SK-N-SH (cell line): ENCODE data around the gene COL15A1. TPM values are rescaled to one million over a fixed set of nuclear protein-coding genes. Genes with fewer than 3 reads are reported as not detected.

Experiments
- CTCF ChIA-PET: fragments of 300-600, 350-600 bp; formaldehyde crosslinking; extraction: SDS; loops from one replicate; lab custom pipeline; 2021; lab: Yijun Ruan, JAX
- POLR2A ChIA-PET: fragments of 350-600 bp; sonication (Branson Sonifier 250); formaldehyde crosslinking; extraction: SDS; loops from one replicate; lab custom pipeline; 2020; ENCODE audit warnings: antibody characterized with exemption, inconsistent platforms; lab: Yijun Ruan, JAX
- DNase-seq: peaks from one replicate; pipeline ENCODE4 v3.0.0; 2012
- H2AFZ ChIP-seq: fragments of 200-600 bp; sonication (generic); 2 replicates; pipeline ENCODE4 v1.8.1; 2016; ENCODE audit warnings: antibody characterized with exemption, mild to moderate bottlenecking, low read depth
- H3F3A ChIP-seq: fragments of 200-600 bp; sonication (generic); replicated peaks from 2 replicates; pipeline ENCODE3; 2016; ENCODE audit warnings: antibody characterized with exemption, mild to moderate bottlenecking; ENCODE audit not compliant: insufficient read depth
- H3K27ac ChIP-seq, 2 experiments: fragments of 200-500 bp in 1 of 2; fragments of 200-600 bp in 1 of 2; sonication (Bioruptor generic) in 1 of 2; sonication (generic), shearing (Covaris generic) in 1 of 2; 2 replicates each; pipeline versions ENCODE4 v1.5.1 to v1.6.1; 2014 to 2016; ENCODE audit warnings: low read depth in 2 of 2, inconsistent platforms in 1 of 2, low read length in 1 of 2, mild to moderate bottlenecking in 1 of 2, mixed read lengths in 1 of 2
- H3K27me3 ChIP-seq: fragments of 200-600 bp; sonication (generic), shearing (Covaris generic); 2 replicates; pipeline ENCODE4 v1.6.1; 2016; ENCODE audit warnings: mixed run types; ENCODE audit not compliant: insufficient read depth
- H3K36me3 ChIP-seq, 2 experiments: fragments of 200-500 bp in 1 of 2; fragments of 200-600 bp in 1 of 2; sonication (Bioruptor generic) in 1 of 2; sonication (generic) in 1 of 2; replicated peaks in 1 of 2; 2 replicates each; pipeline versions ENCODE3 to v1.5.1; 2014 to 2016; ENCODE audit warnings: low read length in 1 of 2, mild to moderate bottlenecking in 1 of 2; ENCODE audit not compliant: insufficient read depth in 2 of 2, control insufficient read depth in 1 of 2
- H3K4me1 ChIP-seq, 2 experiments: fragments of 200-500 bp in 1 of 2; fragments of 200-600 bp in 1 of 2; sonication (Bioruptor generic) in 1 of 2; sonication (generic), shearing (Covaris generic) in 1 of 2; 2 replicates each; pipeline versions ENCODE4 v1.5.1 to v1.6.1; 2014 to 2016; ENCODE audit warnings: low read depth in 1 of 2, low read length in 1 of 2, mixed run types in 1 of 2; ENCODE audit not compliant: insufficient read depth in 2 of 2, control insufficient read depth in 1 of 2
- H3K4me2 ChIP-seq: fragments of 200-600 bp; sonication (generic), shearing (Covaris generic); 2 replicates; pipeline ENCODE4 v1.6.1; 2017; ENCODE audit warnings: mixed run types
- H3K4me3 ChIP-seq, 2 experiments: fragments of 200-500 bp in 1 of 2; fragments of 200-600 bp in 1 of 2; sonication (Bioruptor generic) in 1 of 2; sonication (generic), shearing (Covaris generic) in 1 of 2; 2 replicates each; pipeline versions ENCODE4 v1.5.1 to v1.8.1; 2014 to 2016; ENCODE audit warnings: low read depth in 2 of 2, inconsistent platforms in 1 of 2, low read length in 1 of 2, mild to moderate bottlenecking in 1 of 2, mixed read lengths in 1 of 2, moderate library complexity in 1 of 2
- H3K79me2 ChIP-seq: fragments of 200-600 bp; sonication (generic); 2 replicates; pipeline ENCODE4 v1.8.1; 2017; ENCODE audit warnings: mild to moderate bottlenecking; ENCODE audit not compliant: insufficient read depth
- H3K9ac ChIP-seq: fragments of 200-600 bp; sonication (generic); 2 replicates; pipeline ENCODE4 v1.6.1; 2017; ENCODE audit warnings: mixed run types
- H3K9me2 ChIP-seq: fragments of 200-600 bp; sonication (generic); 2 replicates; pipeline ENCODE4 v1.6.1; 2017; ENCODE audit warnings: mixed run types
- H3K9me3 ChIP-seq: fragments of 200-600 bp; sonication (generic); 2 replicates; pipeline ENCODE4 v1.6.1; 2017; ENCODE audit warnings: mixed run types, mild to moderate bottlenecking, moderate library complexity
- H4K20me1 ChIP-seq: fragments of 200-600 bp; sonication (generic); 2 replicates; pipeline ENCODE4 v1.6.1; 2017; ENCODE audit warnings: mild to moderate bottlenecking, mixed run types; ENCODE audit not compliant: insufficient read depth
- CHD2 ChIP-seq: fragments of 150-350 bp; IDR thresholded peaks from 2 replicates; pipeline ENCODE4 v1.6.1; 2018; ENCODE audit warnings: low read length; ENCODE audit not compliant: partially characterized antibody
- ELF1 ChIP-seq: IDR thresholded peaks from 2 replicates; pipeline ENCODE4 v1.4.0; 2012
- FOSL2 ChIP-seq: IDR thresholded peaks from 2 replicates; pipeline ENCODE4 v1.4.0; 2012; ENCODE audit warnings: low read depth, mild to moderate bottlenecking, moderate library complexity, borderline replicate concordance
- JUND ChIP-seq: IDR thresholded peaks from 2 replicates; pipeline ENCODE4 v1.4.0; 2012
- NRF1 ChIP-seq: IDR thresholded peaks from 2 replicates; pipeline ENCODE4 v1.6.1; 2012; ENCODE audit warnings: low read depth, mild to moderate bottlenecking, low read length
- POLR2AphosphoS5 ChIP-seq: IDR thresholded peaks from 2 replicates; pipeline ENCODE4 v1.6.1; 2012; ENCODE audit warnings: low read depth, low read length
- RAD21 ChIP-seq: IDR thresholded peaks from 2 replicates; pipeline ENCODE4 v1.6.1; 2012; ENCODE audit warnings: mild to moderate bottlenecking, low read length
- RXRA ChIP-seq: IDR thresholded peaks from 2 replicates; pipeline ENCODE4 v1.4.0; 2012; ENCODE audit warnings: low read depth, mild to moderate bottlenecking, borderline replicate concordance
- SMC3 ChIP-seq: IDR thresholded peaks from 2 replicates; pipeline ENCODE4 v1.6.1; 2012; ENCODE audit warnings: low read depth, low read length, improper control_type of control experiment
- TAF1 ChIP-seq: IDR thresholded peaks from 2 replicates; pipeline ENCODE4 v1.6.1; 2012; ENCODE audit warnings: low read depth, mild to moderate bottlenecking, low read length, moderate library complexity, borderline replicate concordance
- TCF12 ChIP-seq: IDR thresholded peaks from 2 replicates; pipeline ENCODE4 v1.4.0; 2012
- YY1 ChIP-seq: IDR thresholded peaks from 2 replicates; pipeline ENCODE4 v1.4.0; 2012; ENCODE audit warnings: low read depth, mild to moderate bottlenecking
- WGBS: methylation state at CpG from one replicate; pipeline ENCODE4 v1.1.6; 2017; ENCODE audit warnings: low lambda C conversion rate; 5-methylcytosine and 5-hydroxymethylcytosine counted together
- polyA plus RNA-seq, 3 experiments: library from polyadenylated mRNA; depleted of rRNA; stranded (reverse); fragments of >200 nt; gene quantifications; 2 replicates each; pipeline ENCODE4 v1.2.3, GENCODE V29; 2012
- TF ChIP-seq, protein P1 (sequence below): IDR thresholded peaks from 2 replicates; pipeline ENCODE4 v1.4.0; 2012; ENCODE audit warnings: low read depth
- TF ChIP-seq, protein P2 (sequence below): fragments of 200-600 bp; sonication (generic); IDR thresholded peaks from 2 replicates; pipeline ENCODE4 v1.6.1; 2017; ENCODE audit warnings: antibody characterized with exemption, mild to moderate bottlenecking, moderate library complexity
- TF ChIP-seq, protein P3 (sequence below): IDR thresholded peaks from 2 replicates; pipeline ENCODE4 v1.4.0; 2012; ENCODE audit warnings: low read depth, borderline replicate concordance
- TF ChIP-seq, protein P4 (sequence below): IDR thresholded peaks from 2 replicates; pipeline ENCODE4 v1.4.0; 2012; ENCODE audit warnings: low read depth, borderline replicate concordance
- TF ChIP-seq, protein P5 (sequence below): fragments of 150-350 bp; IDR thresholded peaks from 2 replicates; pipeline ENCODE4 v1.6.1; 2016; ENCODE audit warnings: mild to moderate bottlenecking, low read depth, low read length
- TF ChIP-seq, protein P6 (sequence below): fragments of 150-350 bp; IDR thresholded peaks from 2 replicates; pipeline ENCODE4 v1.6.1; 2017; ENCODE audit warnings: antibody characterized with exemption, low read length, low read depth, borderline replicate concordance
- TF ChIP-seq, protein P7 (sequence below): IDR thresholded peaks from 2 replicates; pipeline ENCODE4; 2012

The COL15A1 gene
- polyA plus RNA-seq, 1 of the 3 experiments (the other 2 are of a cell fraction), result 0.84 TPM

DNA sequence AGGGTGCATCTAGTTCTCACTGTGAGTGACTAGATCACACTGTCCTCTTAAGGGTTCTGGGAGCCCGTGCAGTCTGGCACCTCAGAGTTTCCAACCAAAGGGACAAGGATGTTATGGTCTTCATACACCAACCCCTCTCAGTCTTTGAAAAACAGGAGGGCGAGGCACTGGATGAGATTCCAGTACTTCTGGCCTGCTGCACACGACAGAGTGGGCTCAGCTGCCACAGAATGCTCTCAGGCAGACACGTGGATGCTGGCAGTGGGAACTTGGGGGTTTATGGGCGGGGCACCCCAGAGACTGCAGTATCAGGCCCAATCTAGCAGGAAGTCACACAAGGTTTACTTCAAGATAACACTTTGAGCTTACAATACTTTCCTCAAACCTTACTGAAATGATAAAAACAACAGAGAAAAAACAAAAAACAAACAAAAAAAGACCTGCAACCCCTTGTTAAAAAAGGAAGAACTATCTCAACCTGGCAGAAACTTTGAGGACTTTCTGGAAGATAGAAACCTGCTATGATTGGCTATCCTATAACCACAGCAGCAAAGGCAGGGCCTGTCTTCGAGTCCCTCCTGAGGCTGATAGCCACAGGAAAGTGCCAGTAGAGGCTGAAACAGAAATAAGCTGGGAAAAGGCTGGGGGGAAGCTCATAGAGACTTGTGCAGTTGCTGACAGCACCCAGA lies 132.9 kb downstream of the COL15A1 start:
- H3K27ac ChIP-seq, result no peak overlapping the region
- no peak overlapping the region for H3K4me2 ChIP-seq
- CTCF ChIA-PET, result interaction anchor here (1.0 kb wide), 1 partner anchor 15 kb away, joined by 3 read pairs; no protein-coding TSS in a partner anchor
- no peaks in the 10 kb centered on the region for H3K9me2 ChIP-seq
- peaks cover 9% of the 10 kb centered on the region for H3F3A ChIP-seq
- H3K9ac ChIP-seq, result no peak overlapping the region
- H2AFZ ChIP-seq, result no peak overlapping the region; the same call in 1 of the 2 replicates
- DNase-seq, result no peak
- H3K79me2 ChIP-seq, result no peaks in the 10 kb centered on the region
- no peaks in the 10 kb centered on the region for H3K9me3 ChIP-seq
- WGBS, result 41% methylated on average over 4 of the region's 6 CpGs
- peaks cover 0 to 9% of the 10 kb centered on the region in 2 experiments; a peak in 1 of 4 replicates for H3K4me1 ChIP-seq
- H3K27me3 ChIP-seq, result no peaks in the 10 kb centered on the region
- H3K36me3 ChIP-seq, result no peaks in the 10 kb centered on the region
- H3K4me3 ChIP-seq, result no peak overlapping the region
- POLR2A ChIA-PET, result no interaction called here
- no peaks in the 10 kb centered on the region for H4K20me1 ChIP-seq
- TF ChIP-seq, protein P1, sequence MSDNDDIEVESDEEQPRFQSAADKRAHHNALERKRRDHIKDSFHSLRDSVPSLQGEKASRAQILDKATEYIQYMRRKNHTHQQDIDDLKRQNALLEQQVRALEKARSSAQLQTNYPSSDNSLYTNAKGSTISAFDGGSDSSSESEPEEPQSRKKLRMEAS, result no peak
- TF ChIP-seq, protein P2, sequence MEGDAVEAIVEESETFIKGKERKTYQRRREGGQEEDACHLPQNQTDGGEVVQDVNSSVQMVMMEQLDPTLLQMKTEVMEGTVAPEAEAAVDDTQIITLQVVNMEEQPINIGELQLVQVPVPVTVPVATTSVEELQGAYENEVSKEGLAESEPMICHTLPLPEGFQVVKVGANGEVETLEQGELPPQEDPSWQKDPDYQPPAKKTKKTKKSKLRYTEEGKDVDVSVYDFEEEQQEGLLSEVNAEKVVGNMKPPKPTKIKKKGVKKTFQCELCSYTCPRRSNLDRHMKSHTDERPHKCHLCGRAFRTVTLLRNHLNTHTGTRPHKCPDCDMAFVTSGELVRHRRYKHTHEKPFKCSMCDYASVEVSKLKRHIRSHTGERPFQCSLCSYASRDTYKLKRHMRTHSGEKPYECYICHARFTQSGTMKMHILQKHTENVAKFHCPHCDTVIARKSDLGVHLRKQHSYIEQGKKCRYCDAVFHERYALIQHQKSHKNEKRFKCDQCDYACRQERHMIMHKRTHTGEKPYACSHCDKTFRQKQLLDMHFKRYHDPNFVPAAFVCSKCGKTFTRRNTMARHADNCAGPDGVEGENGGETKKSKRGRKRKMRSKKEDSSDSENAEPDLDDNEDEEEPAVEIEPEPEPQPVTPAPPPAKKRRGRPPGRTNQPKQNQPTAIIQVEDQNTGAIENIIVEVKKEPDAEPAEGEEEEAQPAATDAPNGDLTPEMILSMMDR, result no peak
- TF ChIP-seq TCF12, result no peak
- no peak for TF ChIP-seq ELF1
- no peak for TF ChIP-seq SMC3
- TF ChIP-seq, protein P3, sequence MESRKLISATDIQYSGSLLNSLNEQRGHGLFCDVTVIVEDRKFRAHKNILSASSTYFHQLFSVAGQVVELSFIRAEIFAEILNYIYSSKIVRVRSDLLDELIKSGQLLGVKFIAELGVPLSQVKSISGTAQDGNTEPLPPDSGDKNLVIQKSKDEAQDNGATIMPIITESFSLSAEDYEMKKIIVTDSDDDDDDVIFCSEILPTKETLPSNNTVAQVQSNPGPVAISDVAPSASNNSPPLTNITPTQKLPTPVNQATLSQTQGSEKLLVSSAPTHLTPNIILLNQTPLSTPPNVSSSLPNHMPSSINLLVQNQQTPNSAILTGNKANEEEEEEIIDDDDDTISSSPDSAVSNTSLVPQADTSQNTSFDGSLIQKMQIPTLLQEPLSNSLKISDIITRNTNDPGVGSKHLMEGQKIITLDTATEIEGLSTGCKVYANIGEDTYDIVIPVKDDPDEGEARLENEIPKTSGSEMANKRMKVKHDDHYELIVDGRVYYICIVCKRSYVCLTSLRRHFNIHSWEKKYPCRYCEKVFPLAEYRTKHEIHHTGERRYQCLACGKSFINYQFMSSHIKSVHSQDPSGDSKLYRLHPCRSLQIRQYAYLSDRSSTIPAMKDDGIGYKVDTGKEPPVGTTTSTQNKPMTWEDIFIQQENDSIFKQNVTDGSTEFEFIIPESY, result no peak
- TF ChIP-seq NRF1, result no peak

DNA sequence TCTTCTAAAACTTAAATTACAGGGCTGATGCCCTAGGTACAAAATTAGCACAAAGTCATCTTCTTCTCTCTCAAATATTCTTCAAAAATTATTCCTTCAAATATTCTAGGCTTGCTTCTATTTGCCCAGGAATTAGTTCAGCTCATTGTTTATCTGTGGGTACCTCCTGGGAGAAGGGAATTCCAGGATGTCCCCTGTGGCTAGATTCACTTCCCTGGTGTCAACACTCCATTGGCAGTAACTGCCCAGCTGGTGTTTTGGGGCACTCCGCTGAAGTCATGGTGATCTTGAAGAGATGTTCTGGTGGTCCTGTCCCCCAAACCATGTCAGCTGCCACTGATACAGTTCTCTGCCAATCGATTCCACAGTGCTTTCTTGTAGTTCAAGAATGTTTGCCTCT lies 135.0 kb downstream of the COL15A1 start:
- H3K9me3 ChIP-seq, result no peaks in the 10 kb centered on the region
- no peak overlapping the region for H3K27ac ChIP-seq
- no peak overlapping the region for H2AFZ ChIP-seq
- no peaks in the 10 kb centered on the region for H3K36me3 ChIP-seq
- H3F3A ChIP-seq, result peaks cover 9% of the 10 kb centered on the region
- H3K79me2 ChIP-seq, result no peaks in the 10 kb centered on the region
- H3K4me1 ChIP-seq, result peaks cover 0 to 9% of the 10 kb centered on the region in 2 experiments; a peak in 1 of 4 replicates
- no peak overlapping the region for H3K4me2 ChIP-seq
- no peak overlapping the region for H3K9ac ChIP-seq
- H3K27me3 ChIP-seq, result no peaks in the 10 kb centered on the region
- H3K9me2 ChIP-seq, result no peaks in the 10 kb centered on the region
- no peak for DNase-seq
- CTCF ChIA-PET, result no interaction called here
- POLR2A ChIA-PET, result no interaction called here
- no peaks in the 10 kb centered on the region for H4K20me1 ChIP-seq
- H3K4me3 ChIP-seq, result no peak overlapping the region
- WGBS, result 58% methylated on average over 2 of the region's 2 CpGs
- TF ChIP-seq JUND (no peak), POLR2AphosphoS5 (no peak), CHD2 (no peak), RAD21 (no peak), ELF1 (no peak), TAF1 (no peak), RXRA (no peak), YY1 (no peak), FOSL2 (no peak)
- TF ChIP-seq, protein P1, result no peak
- TF ChIP-seq, protein P4, sequence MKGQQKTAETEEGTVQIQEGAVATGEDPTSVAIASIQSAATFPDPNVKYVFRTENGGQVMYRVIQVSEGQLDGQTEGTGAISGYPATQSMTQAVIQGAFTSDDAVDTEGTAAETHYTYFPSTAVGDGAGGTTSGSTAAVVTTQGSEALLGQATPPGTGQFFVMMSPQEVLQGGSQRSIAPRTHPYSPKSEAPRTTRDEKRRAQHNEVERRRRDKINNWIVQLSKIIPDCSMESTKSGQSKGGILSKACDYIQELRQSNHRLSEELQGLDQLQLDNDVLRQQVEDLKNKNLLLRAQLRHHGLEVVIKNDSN, result no peak
- TF ChIP-seq, protein P5, sequence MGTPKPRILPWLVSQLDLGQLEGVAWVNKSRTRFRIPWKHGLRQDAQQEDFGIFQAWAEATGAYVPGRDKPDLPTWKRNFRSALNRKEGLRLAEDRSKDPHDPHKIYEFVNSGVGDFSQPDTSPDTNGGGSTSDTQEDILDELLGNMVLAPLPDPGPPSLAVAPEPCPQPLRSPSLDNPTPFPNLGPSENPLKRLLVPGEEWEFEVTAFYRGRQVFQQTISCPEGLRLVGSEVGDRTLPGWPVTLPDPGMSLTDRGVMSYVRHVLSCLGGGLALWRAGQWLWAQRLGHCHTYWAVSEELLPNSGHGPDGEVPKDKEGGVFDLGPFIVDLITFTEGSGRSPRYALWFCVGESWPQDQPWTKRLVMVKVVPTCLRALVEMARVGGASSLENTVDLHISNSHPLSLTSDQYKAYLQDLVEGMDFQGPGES, result no peak
- TF ChIP-seq, protein P6, sequence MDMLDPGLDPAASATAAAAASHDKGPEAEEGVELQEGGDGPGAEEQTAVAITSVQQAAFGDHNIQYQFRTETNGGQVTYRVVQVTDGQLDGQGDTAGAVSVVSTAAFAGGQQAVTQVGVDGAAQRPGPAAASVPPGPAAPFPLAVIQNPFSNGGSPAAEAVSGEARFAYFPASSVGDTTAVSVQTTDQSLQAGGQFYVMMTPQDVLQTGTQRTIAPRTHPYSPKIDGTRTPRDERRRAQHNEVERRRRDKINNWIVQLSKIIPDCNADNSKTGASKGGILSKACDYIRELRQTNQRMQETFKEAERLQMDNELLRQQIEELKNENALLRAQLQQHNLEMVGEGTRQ, result no peak
- TF ChIP-seq, protein P7, sequence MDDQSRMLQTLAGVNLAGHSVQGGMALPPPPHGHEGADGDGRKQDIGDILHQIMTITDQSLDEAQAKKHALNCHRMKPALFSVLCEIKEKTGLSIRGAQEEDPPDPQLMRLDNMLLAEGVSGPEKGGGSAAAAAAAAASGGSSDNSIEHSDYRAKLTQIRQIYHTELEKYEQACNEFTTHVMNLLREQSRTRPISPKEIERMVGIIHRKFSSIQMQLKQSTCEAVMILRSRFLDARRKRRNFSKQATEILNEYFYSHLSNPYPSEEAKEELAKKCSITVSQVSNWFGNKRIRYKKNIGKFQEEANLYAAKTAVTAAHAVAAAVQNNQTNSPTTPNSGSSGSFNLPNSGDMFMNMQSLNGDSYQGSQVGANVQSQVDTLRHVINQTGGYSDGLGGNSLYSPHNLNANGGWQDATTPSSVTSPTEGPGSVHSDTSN, result no peak
